ENCODE results near the gene SLC12A8. TPM values are rescaled to one million over a fixed set of nuclear protein-coding genes. Genes with fewer than 3 reads are reported as not detected.

The SLC12A8 gene
- total RNA-seq, 1 donor from 2014 or later: 2.2 TPM

DNA sequence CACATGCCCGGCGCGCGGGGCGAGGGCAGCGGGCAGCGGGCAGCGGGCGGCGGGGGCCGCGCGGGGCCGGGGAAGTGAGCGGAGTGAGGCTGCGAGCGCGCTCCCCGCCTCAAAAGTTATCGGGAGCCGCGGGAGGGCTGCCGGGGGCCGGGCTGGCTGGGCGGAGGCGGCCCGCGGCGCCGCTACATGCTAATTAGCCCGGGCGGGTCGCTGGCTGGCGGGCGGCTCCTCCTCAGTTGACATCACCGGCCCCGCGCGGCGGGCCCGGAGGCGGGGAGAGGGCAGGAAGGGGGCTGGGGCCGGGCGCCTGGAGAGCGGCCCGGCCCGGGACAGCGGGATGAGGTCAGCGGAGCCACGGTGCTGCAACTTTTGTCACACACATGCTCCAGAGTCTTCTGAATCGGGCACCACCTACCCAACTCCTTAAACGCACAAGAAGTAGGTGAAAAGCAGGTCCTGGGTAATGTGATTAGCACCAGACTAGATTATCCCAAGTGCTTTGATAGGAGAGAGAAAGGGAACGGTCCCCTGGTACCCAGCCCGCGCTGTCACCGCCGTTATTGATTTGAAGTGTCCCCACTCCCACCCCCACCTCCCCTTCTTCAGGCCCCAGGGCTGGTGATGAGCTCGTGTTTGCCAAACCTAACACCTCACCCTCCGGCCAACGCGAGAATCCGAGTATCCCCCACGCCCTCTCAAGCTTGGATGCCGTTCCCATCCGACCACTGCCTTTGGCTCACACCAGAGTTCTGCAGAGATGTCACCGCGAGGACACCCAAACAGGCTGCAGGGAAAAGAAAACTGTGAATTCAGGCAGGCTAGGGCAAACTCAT lies 156.4 kb downstream of the SLC12A8 start, which contains the start of gene HEG1:
HEG1 (minus strand) TSS at position 85 of the 833 bp plus-strand sequence. CDS start 107 bp downstream, outside the sequence.
- Histone ChIP-seq H3K4me3 (peak within 1 kb of the TSS; percentile 80), H3K27ac (no peak within 1 kb of the TSS), H3K9ac (no peak within 1 kb of the TSS), H2AFZ (replicated peaks) (peak within 1 kb of the TSS; percentile 73), H3F3A (ENCODE audit: low read depth) (peaks cover 36% of the 10 kb centered on the region), H3K27me3 (peaks cover 53% of the 10 kb centered on the region), H3K9me3 (ENCODE audit: low read depth) (no peaks in the 10 kb centered on the region), H3K4me2 (peak within 1 kb of the TSS; percentile 96), H3K36me3 (no peaks in the 10 kb centered on the region), H3K4me1 (peaks cover 42% of the 10 kb centered on the region), H3K79me2 (ENCODE audit: low read depth) (peaks cover 19% of the 10 kb centered on the region), H4K20me1 (ENCODE audit: low read depth) (peaks cover 39% of the 10 kb centered on the region)
- peaks cover 9% of the 10 kb centered on the region for H3K27me3 Mint-ChIP-seq (ENCODE audit: insufficient read depth, low read depth)
- peaks cover 3% of the 10 kb centered on the region for H3K9me3 Mint-ChIP-seq
- peak; percentile 33 for TF ChIP-seq EZH2 (IDR thresholded peaks at IDR 0.05)
- no peak for TF ChIP-seq EZH2phosphoT487 (IDR thresholded peaks at IDR 0.05)
- TF ChIP-seq, protein P1, sequence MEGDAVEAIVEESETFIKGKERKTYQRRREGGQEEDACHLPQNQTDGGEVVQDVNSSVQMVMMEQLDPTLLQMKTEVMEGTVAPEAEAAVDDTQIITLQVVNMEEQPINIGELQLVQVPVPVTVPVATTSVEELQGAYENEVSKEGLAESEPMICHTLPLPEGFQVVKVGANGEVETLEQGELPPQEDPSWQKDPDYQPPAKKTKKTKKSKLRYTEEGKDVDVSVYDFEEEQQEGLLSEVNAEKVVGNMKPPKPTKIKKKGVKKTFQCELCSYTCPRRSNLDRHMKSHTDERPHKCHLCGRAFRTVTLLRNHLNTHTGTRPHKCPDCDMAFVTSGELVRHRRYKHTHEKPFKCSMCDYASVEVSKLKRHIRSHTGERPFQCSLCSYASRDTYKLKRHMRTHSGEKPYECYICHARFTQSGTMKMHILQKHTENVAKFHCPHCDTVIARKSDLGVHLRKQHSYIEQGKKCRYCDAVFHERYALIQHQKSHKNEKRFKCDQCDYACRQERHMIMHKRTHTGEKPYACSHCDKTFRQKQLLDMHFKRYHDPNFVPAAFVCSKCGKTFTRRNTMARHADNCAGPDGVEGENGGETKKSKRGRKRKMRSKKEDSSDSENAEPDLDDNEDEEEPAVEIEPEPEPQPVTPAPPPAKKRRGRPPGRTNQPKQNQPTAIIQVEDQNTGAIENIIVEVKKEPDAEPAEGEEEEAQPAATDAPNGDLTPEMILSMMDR (IDR thresholded peaks at IDR 0.05): no peak
- peak within 1 kb of the TSS; percentile 58 for H3K27ac Mint-ChIP-seq
- DNase-seq (ENCODE audit: low spot score): peak; percentile 91
- peaks cover 47% of the 10 kb centered on the region for H3K4me1 Mint-ChIP-seq
- H3K36me3 Mint-ChIP-seq: peaks cover 2% of the 10 kb centered on the region
- H3K4me3 Mint-ChIP-seq: peak within 1 kb of the TSS; percentile 95

DNA sequence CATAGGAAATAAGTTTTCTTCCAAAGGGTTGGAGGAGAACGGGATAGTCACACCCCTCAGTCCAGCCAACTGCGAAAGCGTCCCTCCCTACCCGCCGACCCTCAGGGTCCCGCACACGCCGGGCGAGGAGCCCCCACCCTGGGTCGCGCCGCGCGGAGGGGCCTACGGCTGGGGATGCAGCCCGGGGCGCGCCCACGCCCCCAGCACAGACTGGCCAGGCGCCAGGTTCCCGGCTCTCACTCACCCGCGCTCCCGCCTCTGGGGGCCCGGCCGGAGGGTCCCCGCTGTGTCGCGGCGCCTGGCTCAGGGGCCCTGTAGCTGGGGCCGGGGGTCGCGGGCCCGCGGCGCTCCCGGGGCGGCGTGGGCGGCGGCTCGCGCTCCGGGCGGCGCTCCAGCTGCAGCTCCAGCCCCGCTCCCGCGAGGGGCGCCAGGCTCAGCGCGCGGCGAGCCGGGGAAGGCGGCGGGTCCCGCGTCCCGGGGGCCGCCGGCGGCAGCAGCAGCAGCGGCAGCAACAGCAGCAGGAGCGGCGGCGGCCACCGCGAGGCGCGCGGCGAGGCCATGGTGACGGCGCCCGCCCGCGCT lies 157.1 kb downstream of the SLC12A8 start:
- peaks cover 53% of the 10 kb centered on the region for H3K27me3 ChIP-seq
- H3K4me1 Mint-ChIP-seq: peaks cover 50% of the 10 kb centered on the region
- H3K27ac ChIP-seq: no peak overlapping the region
- TF ChIP-seq, protein P1 (IDR thresholded peaks at IDR 0.05): no peak
- TF ChIP-seq EZH2phosphoT487 (IDR thresholded peaks at IDR 0.05): peak; percentile 28
- peaks cover 5% of the 10 kb centered on the region for H3K36me3 Mint-ChIP-seq
- no peak overlapping the region for H3K9ac ChIP-seq
- peak overlapping the region; percentile 58 for H3K27ac Mint-ChIP-seq
- H3K9me3 Mint-ChIP-seq: no peaks in the 10 kb centered on the region
- H3K4me1 ChIP-seq: peaks cover 50% of the 10 kb centered on the region
- peaks cover 45% of the 10 kb centered on the region for H4K20me1 ChIP-seq (ENCODE audit: low read depth)
- H3K4me3 Mint-ChIP-seq: peak overlapping the region; percentile 95
- peaks cover 26% of the 10 kb centered on the region for H3K79me2 ChIP-seq (ENCODE audit: low read depth)
- H3K36me3 ChIP-seq: no peaks in the 10 kb centered on the region
- peaks cover 44% of the 10 kb centered on the region for H3F3A ChIP-seq (ENCODE audit: low read depth)
- no peaks in the 10 kb centered on the region for H3K9me3 ChIP-seq (ENCODE audit: low read depth)
- H3K27me3 Mint-ChIP-seq (ENCODE audit: insufficient read depth, low read depth): peaks cover 9% of the 10 kb centered on the region
- no peak overlapping the region for H2AFZ ChIP-seq (replicated peaks)
- peak overlapping the region; percentile 80 for H3K4me3 ChIP-seq
- no peak for DNase-seq (ENCODE audit: low spot score)
- H3K4me2 ChIP-seq: peak overlapping the region; percentile 96

DNA sequence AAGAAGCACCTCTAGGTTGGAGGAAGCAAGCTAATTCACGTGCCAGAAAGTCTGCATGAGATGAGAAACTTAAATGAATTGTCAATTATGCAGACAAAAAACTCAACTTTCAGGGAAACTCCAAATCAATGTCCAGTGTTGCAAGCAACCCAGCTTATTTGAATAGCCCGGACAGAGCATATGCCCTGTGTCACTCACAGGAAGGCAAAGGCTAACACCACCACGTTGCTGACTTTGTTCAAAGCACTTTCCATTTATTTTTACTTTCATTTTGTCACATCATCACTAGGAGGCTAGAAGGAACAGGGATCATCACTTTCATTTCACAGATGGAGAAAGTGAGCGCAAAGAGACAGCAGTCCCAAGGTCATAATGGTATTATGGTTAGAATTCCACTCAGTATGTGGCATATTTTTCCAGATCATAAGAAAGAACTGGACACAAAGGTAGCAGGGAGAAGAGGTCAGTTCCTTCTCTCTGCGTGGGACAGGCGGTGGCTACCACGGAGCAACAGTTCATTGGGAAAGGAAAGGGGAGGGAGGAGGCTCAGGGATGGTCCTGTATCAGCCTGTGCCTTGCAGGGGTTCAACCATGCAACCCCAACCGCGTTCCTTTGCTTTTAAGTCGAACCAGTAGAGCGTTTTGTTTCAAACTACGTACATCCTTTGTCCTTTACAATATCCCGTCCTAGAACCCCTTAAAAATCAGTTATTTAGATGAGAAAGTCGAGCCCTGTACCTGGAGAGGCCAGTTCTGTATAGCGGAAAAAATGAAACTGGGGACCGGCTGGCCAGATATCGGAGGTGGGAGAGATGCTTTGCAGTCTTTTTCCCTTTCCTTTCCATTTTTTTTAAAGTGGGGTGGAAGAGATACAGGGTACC lies 157.9 kb downstream of the SLC12A8 start:
- Histone ChIP-seq H2AFZ (replicated peaks) (no peak overlapping the region), H3K4me3 (peak overlapping the region; percentile 80), H3K4me2 (peak overlapping the region; percentile 96), H3F3A (ENCODE audit: low read depth) (peaks cover 50% of the 10 kb centered on the region), H3K79me2 (ENCODE audit: low read depth) (peaks cover 31% of the 10 kb centered on the region), H3K27me3 (peaks cover 53% of the 10 kb centered on the region), H3K4me1 (peaks cover 57% of the 10 kb centered on the region), H3K9ac (no peak overlapping the region), H4K20me1 (ENCODE audit: low read depth) (peaks cover 52% of the 10 kb centered on the region), H3K36me3 (no peaks in the 10 kb centered on the region), H3K9me3 (ENCODE audit: low read depth) (no peaks in the 10 kb centered on the region), H3K27ac (no peak overlapping the region)
- H3K27ac Mint-ChIP-seq: peak overlapping the region; percentile 58
- H3K36me3 Mint-ChIP-seq: peaks cover 5% of the 10 kb centered on the region
- H3K4me1 Mint-ChIP-seq: peaks cover 51% of the 10 kb centered on the region
- H3K9me3 Mint-ChIP-seq: no peaks in the 10 kb centered on the region
- TF ChIP-seq, protein P1 (IDR thresholded peaks at IDR 0.05): no peak
- TF ChIP-seq EZH2 (IDR thresholded peaks at IDR 0.05) (no peak), EZH2phosphoT487 (IDR thresholded peaks at IDR 0.05) (no peak)
- H3K27me3 Mint-ChIP-seq (ENCODE audit: insufficient read depth, low read depth): peaks cover 7% of the 10 kb centered on the region
- H3K4me3 Mint-ChIP-seq: peak overlapping the region; percentile 95
- DNase-seq (ENCODE audit: low spot score): peak; percentile 53
